Measurements from ENCODE around the gene IER3.
"Not testable (repeated sequence)": the region's sequence is repeated elsewhere in the genome, so short reads cannot be mapped to it uniquely, and the experiment has no call there.

The IER3 gene

GRCh38 chr6:30747300-30747687 lies 2.9 kb upstream of the IER3 start:
- no peak for DNase-seq

GRCh38 chr6:30743099-30744053 lies 971 bp downstream of the IER3 start:
- peak; percentile 39 for DNase-seq

GRCh38 chr6:30742316-30743098 lies 1.8 kb downstream of the IER3 start, which contains the start of gene FLOT1:
FLOT1 (minus strand) TSS chr6:30742687; CDS start chr6:30742189, 498 bp downstream.
- peak; percentile 98 for DNase-seq

GRCh38 chr6:30741789-30742315 lies 2.5 kb downstream of the IER3 start:
- DNase-seq: no peak

- DNase-seq: no peak
Measured at GRCh38 chr6:30741063-30741779, 3.1 kb downstream of the IER3 start.

- DNase-seq: no peak
Measured at GRCh38 chr6:30740540-30740870, 3.8 kb downstream of the IER3 start.

GRCh38 chr6:30738532-30738931 lies 5.8 kb downstream of the IER3 start:
- DNase-seq: no peak

- DNase-seq: no peak
Measured at GRCh38 chr6:30735668-30736314, 8.6 kb downstream of the IER3 start.

GRCh38 chr6:30732237-30732943 lies 12.0 kb downstream of the IER3 start:
- DNase-seq: no peak

- DNase-seq: peak; percentile 93
Measured at GRCh38 chr6:30730601-30731435, 13.5 kb downstream of the IER3 start.

GRCh38 chr6:30727920-30728553 lies 16.3 kb downstream of the IER3 start:
- DNase-seq: peak; percentile 53

- no peak for DNase-seq
Measured at GRCh38 chr6:30726506-30727413, 17.6 kb downstream of the IER3 start.

- peak; percentile 48 for DNase-seq
Measured at GRCh38 chr6:30725713-30726505, 18.4 kb downstream of the IER3 start.

- DNase-seq: no peak
Measured at GRCh38 chr6:30724906-30725667, 19.3 kb downstream of the IER3 start.

GRCh38 chr6:30723843-30724741 lies 20.3 kb downstream of the IER3 start:
- not testable (repeated sequence) for DNase-seq

- DNase-seq: not testable (repeated sequence)
Measured at GRCh38 chr6:30723159-30723842, 21.0 kb downstream of the IER3 start.

All from hematopoietic multipotent progenitor cell treated with erythropoietin and hydrocortisone succinate and interleukin-3 and kit ligand, for 4 days (in vitro differentiated cells).